Ishikawa (cell line): Measurements from ENCODE around the gene ACOXL.

Experiments used
- CEBPB ChIP-seq: IDR thresholded peaks from 2 replicates; pipeline ENCODE4 v1.6.1; 2012
- CREB1 ChIP-seq: IDR thresholded peaks from 2 replicates; pipeline ENCODE4 v1.6.1; 2012; ENCODE audit warnings: low read depth
- EGR1 ChIP-seq: IDR thresholded peaks from 2 replicates; pipeline ENCODE4 v1.6.1; 2012
- EP300 ChIP-seq: IDR thresholded peaks from 2 replicates; pipeline ENCODE4 v1.6.1; 2012; ENCODE audit warnings: borderline replicate concordance
- FOXM1 ChIP-seq: IDR thresholded peaks from 2 replicates; pipeline ENCODE4 v1.6.1; 2012; ENCODE audit warnings: low read depth, borderline replicate concordance
- MAX ChIP-seq: IDR thresholded peaks from 2 replicates; pipeline ENCODE4 v1.6.1; 2012
- NFIC ChIP-seq: IDR thresholded peaks from 2 replicates; pipeline ENCODE4 v1.6.1; 2012
- RAD21 ChIP-seq: IDR thresholded peaks from 2 replicates; pipeline ENCODE4 v1.6.1; 2012; ENCODE audit warnings: low read depth
- TAF1 ChIP-seq: IDR thresholded peaks from 2 replicates; pipeline ENCODE4 v1.6.1; 2012; ENCODE audit warnings: low read depth, mild to moderate bottlenecking
- TCF12 ChIP-seq: IDR thresholded peaks from 2 replicates; pipeline ENCODE4 v1.6.1; 2012; ENCODE audit warnings: low read depth
- TEAD4 ChIP-seq: IDR thresholded peaks from 2 replicates; pipeline ENCODE4 v1.6.1; 2012
- USF1 ChIP-seq: IDR thresholded peaks from 2 replicates; pipeline ENCODE4 v1.6.1; 2012
- YY1 ChIP-seq: IDR thresholded peaks from 2 replicates; pipeline ENCODE4 v1.6.1; 2012; ENCODE audit warnings: low read depth
- ZBTB7A ChIP-seq: IDR thresholded peaks from 2 replicates; pipeline ENCODE4 v1.6.1; 2012; ENCODE audit warnings: low read depth
- TF ChIP-seq, protein P1 (sequence below): IDR thresholded peaks from 2 replicates; pipeline ENCODE4 v1.6.1; 2012; ENCODE audit warnings: low read depth, mild to moderate bottlenecking

ACOXL gene

GRCh38 chr2:110990440-110990839 lies 258.1 kb downstream of the ACOXL start:
- no peak for TF ChIP-seq TEAD4
- no peak for TF ChIP-seq RAD21
- TF ChIP-seq, protein P1, sequence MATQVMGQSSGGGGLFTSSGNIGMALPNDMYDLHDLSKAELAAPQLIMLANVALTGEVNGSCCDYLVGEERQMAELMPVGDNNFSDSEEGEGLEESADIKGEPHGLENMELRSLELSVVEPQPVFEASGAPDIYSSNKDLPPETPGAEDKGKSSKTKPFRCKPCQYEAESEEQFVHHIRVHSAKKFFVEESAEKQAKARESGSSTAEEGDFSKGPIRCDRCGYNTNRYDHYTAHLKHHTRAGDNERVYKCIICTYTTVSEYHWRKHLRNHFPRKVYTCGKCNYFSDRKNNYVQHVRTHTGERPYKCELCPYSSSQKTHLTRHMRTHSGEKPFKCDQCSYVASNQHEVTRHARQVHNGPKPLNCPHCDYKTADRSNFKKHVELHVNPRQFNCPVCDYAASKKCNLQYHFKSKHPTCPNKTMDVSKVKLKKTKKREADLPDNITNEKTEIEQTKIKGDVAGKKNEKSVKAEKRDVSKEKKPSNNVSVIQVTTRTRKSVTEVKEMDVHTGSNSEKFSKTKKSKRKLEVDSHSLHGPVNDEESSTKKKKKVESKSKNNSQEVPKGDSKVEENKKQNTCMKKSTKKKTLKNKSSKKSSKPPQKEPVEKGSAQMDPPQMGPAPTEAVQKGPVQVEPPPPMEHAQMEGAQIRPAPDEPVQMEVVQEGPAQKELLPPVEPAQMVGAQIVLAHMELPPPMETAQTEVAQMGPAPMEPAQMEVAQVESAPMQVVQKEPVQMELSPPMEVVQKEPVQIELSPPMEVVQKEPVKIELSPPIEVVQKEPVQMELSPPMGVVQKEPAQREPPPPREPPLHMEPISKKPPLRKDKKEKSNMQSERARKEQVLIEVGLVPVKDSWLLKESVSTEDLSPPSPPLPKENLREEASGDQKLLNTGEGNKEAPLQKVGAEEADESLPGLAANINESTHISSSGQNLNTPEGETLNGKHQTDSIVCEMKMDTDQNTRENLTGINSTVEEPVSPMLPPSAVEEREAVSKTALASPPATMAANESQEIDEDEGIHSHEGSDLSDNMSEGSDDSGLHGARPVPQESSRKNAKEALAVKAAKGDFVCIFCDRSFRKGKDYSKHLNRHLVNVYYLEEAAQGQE, result no peak
- TF ChIP-seq TCF12, result no peak
- no peak for TF ChIP-seq YY1
- no peak for TF ChIP-seq EP300
- no peak for TF ChIP-seq CEBPB
- no peak for TF ChIP-seq TAF1
- TF ChIP-seq CREB1, result no peak
- no peak for TF ChIP-seq NFIC

DNA sequence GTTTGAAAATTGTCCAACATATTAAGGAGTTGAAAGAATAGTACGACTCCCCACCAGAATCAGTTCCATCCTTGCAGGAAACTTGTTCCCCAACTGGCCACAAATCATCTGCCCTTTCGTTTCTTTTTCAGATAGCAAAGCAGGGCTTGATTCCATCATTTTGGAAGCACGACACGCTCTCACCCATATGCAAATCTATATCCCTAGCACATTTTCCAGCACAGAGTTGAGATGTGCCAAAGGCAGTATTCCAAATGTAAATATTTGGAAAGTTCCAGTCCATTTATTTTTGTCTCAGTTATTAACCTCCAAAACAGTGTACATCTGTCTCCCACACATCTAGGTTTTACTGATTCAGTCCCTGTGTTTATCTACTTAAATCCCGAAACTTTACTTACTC lies 259.5 kb downstream of the ACOXL start:
- TF ChIP-seq, protein P1, result no peak
- TF ChIP-seq ZBTB7A (no peak), TEAD4 (no peak), TCF12 (no peak)

GRCh38 chr2:110992886-110993285 lies 260.5 kb downstream of the ACOXL start:
- no peak for TF ChIP-seq EP300
- no peak for TF ChIP-seq CEBPB
- no peak for TF ChIP-seq TAF1
- TF ChIP-seq, protein P1, result no peak
- no peak for TF ChIP-seq ZBTB7A
- TF ChIP-seq CREB1, result no peak
- no peak for TF ChIP-seq EGR1
- no peak for TF ChIP-seq NFIC
- no peak for TF ChIP-seq RAD21
- TF ChIP-seq TEAD4, result no peak
- no peak for TF ChIP-seq USF1
- no peak for TF ChIP-seq YY1
- TF ChIP-seq MAX, result no peak
- TF ChIP-seq TCF12, result no peak
- TF ChIP-seq FOXM1, result no peak

DNA sequence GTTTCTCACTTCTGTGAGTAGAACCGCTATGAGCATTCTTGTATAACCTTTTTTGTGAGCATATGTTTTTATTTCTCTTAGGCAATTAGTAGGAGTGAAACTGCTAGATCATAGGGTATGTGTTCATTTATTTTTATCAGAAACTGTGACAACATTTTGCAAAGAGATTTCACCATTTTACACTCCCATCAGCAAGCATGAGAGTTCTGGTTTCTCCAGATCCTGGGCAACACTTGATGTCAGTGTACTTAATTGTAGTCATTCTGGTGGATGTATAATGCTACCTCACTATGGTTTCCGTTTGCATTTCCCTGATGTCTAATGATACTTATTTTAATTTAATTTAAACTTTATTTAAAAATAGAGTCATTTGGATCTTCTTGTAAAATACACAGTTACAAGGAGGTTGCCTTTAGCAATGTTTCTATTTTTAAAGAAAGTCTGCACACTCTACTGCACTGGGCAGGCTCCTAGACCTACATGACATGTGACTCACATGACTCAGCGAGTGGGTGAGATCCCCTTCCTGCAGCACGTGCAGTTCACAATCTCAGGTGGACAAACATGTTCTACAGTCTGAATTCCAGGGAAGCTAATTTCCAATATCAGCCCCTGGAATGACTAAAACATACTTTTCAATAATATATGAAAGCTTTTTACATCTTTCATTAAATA lies 261.3 kb downstream of the ACOXL start:
- TF ChIP-seq ZBTB7A, result no peak
- TF ChIP-seq MAX, result peak; percentile 73
- no peak for TF ChIP-seq TAF1
- no peak for TF ChIP-seq EGR1
- peak; percentile 72 for TF ChIP-seq USF1

DNA sequence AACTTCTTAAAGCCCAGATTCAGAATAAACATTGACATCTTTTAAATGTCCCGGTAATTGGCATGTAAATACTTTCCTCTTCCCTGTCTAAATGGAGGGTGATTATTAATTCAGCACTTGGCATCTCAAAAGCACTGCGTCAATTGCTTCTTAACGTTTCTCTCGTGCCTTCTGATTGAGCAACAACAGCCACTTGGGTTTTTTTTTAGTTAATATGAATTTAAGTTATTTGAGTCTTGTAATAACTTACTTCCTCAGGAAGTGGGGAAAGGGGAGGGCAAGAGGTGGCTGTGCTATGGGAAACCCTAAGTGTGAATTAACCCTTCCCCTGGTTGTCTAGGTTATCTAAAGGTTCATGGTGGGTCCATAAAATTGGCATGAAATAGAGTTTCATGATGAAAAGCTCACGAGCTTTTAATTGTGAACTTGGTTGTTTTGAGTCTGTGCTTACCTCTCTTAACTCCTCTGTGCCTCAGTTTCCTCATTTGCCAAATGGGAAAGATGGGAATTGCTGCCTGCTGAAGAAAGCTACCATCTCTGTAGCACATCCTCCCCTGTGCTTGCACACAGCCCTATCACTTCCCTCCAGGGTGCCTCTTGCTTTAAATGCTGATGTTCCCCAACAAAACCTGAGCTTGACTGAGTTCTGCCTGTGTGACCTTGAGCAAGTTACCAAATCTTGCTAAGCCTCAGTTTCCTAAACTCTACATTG lies 262.0 kb downstream of the ACOXL start:
- TF ChIP-seq YY1 (no peak), TCF12 (no peak), TAF1 (no peak), EP300 (no peak), CREB1 (no peak), MAX (no peak), USF1 (no peak), RAD21 (no peak), EGR1 (no peak), NFIC (no peak), CEBPB (no peak)
